A549 (cell line): ENCODE measurements around the gene MTCL1. TPM values are rescaled to one million over a fixed set of nuclear protein-coding genes. Genes with fewer than 3 reads are reported as not detected.
A peak's percentile ranks its signal among the peaks of the same experiment; 100 is the strongest.

Experiments
- ATAC-seq, 2 experiments: fragments of 200-7000 bp in 1 of 2; fragments of >200 bp in 1 of 2; cut with Nextera tagmentation in 1 of 2; cut with Tn5 transposase in 1 of 2; 3 replicates each; pipeline versions ENCODE4 v1.8.0 to v1.9.1; 2018 to 2020; ENCODE audit warnings: mild to moderate bottlenecking in 1 of 2, moderate library complexity in 1 of 2
- CTCF ChIA-PET: fragments of 300-600 bp; sonication (Branson Sonifier 250); formaldehyde crosslinking; extraction: SDS; loops from one replicate; lab custom pipeline; 2021; ENCODE audit warnings: antibody characterized with exemption, inconsistent platforms; lab: Yijun Ruan, JAX
- POLR2A ChIA-PET: fragments of 350-600 bp; formaldehyde crosslinking; extraction: SDS; loops from one replicate; lab custom pipeline; 2021; ENCODE audit warnings: antibody characterized with exemption, inconsistent platforms; lab: Yijun Ruan, JAX
- DNase-seq, 2 experiments: peaks; one replicate each; pipeline versions ENCODE4 v3.0.0 to v3.0.0-alpha.2; 2011 to 2016; ENCODE audit warnings: low read depth in 1 of 2, low spot score in 1 of 2
- FAIRE-seq: peaks from 2 replicates; lab custom pipeline; 2011; peaks lifted over from hg19 to GRCh38; lab: Jason Lieb, UNC
- H3K27ac ChIP-seq, 2 experiments: fragments of >200 bp; sonication (Bioruptor Twin); formaldehyde crosslinking; 3 replicates each; pipeline ENCODE4 v1.5.1; 2016 to 2017
- H3K4me1 ChIP-seq: fragments of >200 bp; sonication (Bioruptor Twin); formaldehyde crosslinking; 3 replicates; pipeline ENCODE4 v1.6.1; 2016
- H3K4me2 ChIP-seq: fragments of >200 bp; sonication (Bioruptor Twin); formaldehyde crosslinking; 3 replicates; pipeline ENCODE4 v1.6.1; 2016
- H3K4me3 ChIP-seq: fragments of >200 bp; sonication (Bioruptor Twin); formaldehyde crosslinking; 3 replicates; pipeline ENCODE4 v1.5.1; 2016
- H3K9me3 ChIP-seq: fragments of >200 bp; sonication (Bioruptor Twin); formaldehyde crosslinking; 3 replicates; pipeline ENCODE4 v1.6.1; 2016
- BHLHE40 ChIP-seq: IDR thresholded peaks from 2 replicates; pipeline ENCODE4 v1.6.1; 2012; ENCODE audit warnings: low read depth, low read length, inconsistent platforms
- CEBPB ChIP-seq, 2 experiments: fragments of >200 bp in 1 of 2; sonication (Bioruptor Twin) in 1 of 2; formaldehyde crosslinking in 1 of 2; IDR thresholded peaks; 2 replicates each; pipeline ENCODE4 v1.6.1; 2012 to 2016
- CHD2 ChIP-seq: fragments of 150-350 bp; IDR thresholded peaks from 2 replicates; pipeline ENCODE4 v1.6.1; 2014; ENCODE audit warnings: low read length; ENCODE audit not compliant: partially characterized antibody
- CHD4 ChIP-seq: fragments of 200-600 bp; sonication (generic); IDR thresholded peaks from 2 replicates; pipeline ENCODE4 v1.6.1; 2016; ENCODE audit warnings: antibody characterized with exemption, mild to moderate bottlenecking, borderline replicate concordance
- GATA3 ChIP-seq: IDR thresholded peaks from 2 replicates; pipeline ENCODE4 v1.6.1; 2012; ENCODE audit warnings: borderline replicate concordance
- HOXA7 ChIP-seq: fragments of 250-450 bp; sonication (Bioruptor Pico); IDR thresholded peaks from 2 replicates; pipeline ENCODE4 v1.5.0; 2020; ENCODE audit warnings: mild to moderate bottlenecking, moderate library complexity
- HOXB13 ChIP-seq: fragments of 250-450 bp; sonication (Bioruptor Pico); IDR thresholded peaks from 2 replicates; pipeline ENCODE4 v1.5.0; 2020; ENCODE audit warnings: low read depth, mild to moderate bottlenecking, moderate library complexity
- HOXB5 ChIP-seq: fragments of 250-450 bp; sonication (Bioruptor Pico); IDR thresholded peaks from 2 replicates; pipeline ENCODE4 v1.5.0; 2020; ENCODE audit warnings: mild to moderate bottlenecking, moderate library complexity
- JUN ChIP-seq, 2 experiments: fragments of >200 bp; sonication (Bioruptor Twin); formaldehyde crosslinking; IDR thresholded peaks; 2 replicates in 1 of 2; 3 replicates in 1 of 2; pipeline ENCODE4 v1.6.1; 2016 to 2017
- JUNB ChIP-seq: fragments of >200 bp; sonication (Bioruptor Twin); formaldehyde crosslinking; IDR thresholded peaks from 2 replicates; pipeline ENCODE4 v1.6.1; 2016
- KDM5A ChIP-seq: fragments of 200-600 bp; sonication (generic); IDR thresholded peaks from 2 replicates; pipeline ENCODE4 v1.6.1; 2016; ENCODE audit warnings: antibody characterized with exemption, mild to moderate bottlenecking
- MAZ ChIP-seq: fragments of 150-350 bp; IDR thresholded peaks from 2 replicates; pipeline ENCODE4 v1.6.1; 2014; ENCODE audit warnings: antibody characterized with exemption, low read depth, low read length, borderline replicate concordance
- NFE2L2 ChIP-seq: fragments of 150-350 bp; conservative IDR thresholded peaks from 2 replicates; pipeline ENCODE4 v1.6.1; 2014; ENCODE audit warnings: low read length
- RAD21 ChIP-seq, 2 experiments: fragments of >200 bp in 1 of 2; sonication (Bioruptor Twin) in 1 of 2; formaldehyde crosslinking in 1 of 2; IDR thresholded peaks in 1 of 2; conservative IDR thresholded peaks in 1 of 2; 2 replicates in 1 of 2; 3 replicates in 1 of 2; pipeline ENCODE4 v1.6.1; 2012 to 2018; ENCODE audit warnings: inconsistent platforms in 1 of 2
- RNF2 ChIP-seq: fragments of 200-600 bp; sonication (generic); IDR thresholded peaks from 2 replicates; pipeline ENCODE4 v1.6.1; 2016; ENCODE audit warnings: low read depth, mild to moderate bottlenecking, antibody characterized with exemption, moderate library complexity, borderline replicate concordance
- SREBF2 ChIP-seq: fragments of 450-650 bp; IDR thresholded peaks from 2 replicates; pipeline ENCODE4 v1.6.1; 2014; ENCODE audit warnings: mild to moderate bottlenecking, moderate library complexity
- TP53 ChIP-seq: fragments of 250-450 bp; sonication (Bioruptor Pico); IDR thresholded peaks from 2 replicates; pipeline ENCODE4 v1.5.0; 2021; ENCODE audit warnings: mild to moderate bottlenecking, moderate library complexity
- ZC3H11A ChIP-seq: fragments of 450-650 bp; IDR thresholded peaks from 2 replicates; pipeline ENCODE4 v1.6.1; 2014; ENCODE audit warnings: antibody characterized with exemption, mild to moderate bottlenecking
- WGBS: methylation state at CpG from one replicate; pipeline ENCODE4 v1.1.6; 2017; ENCODE audit errors: missing lambda C conversion rate; 5-methylcytosine and 5-hydroxymethylcytosine counted together
- polyA plus RNA-seq, 4 experiments: library from polyadenylated mRNA; depleted of rRNA in 3 of 4; stranded (reverse); fragments of >200 nt; fragmentation: RNase III in 1 of 4; extraction: RNeasy Plus Mini Kit Qiagen cat#74134 plus additional on column Dnase treatment in 1 of 4; gene quantifications; 2 replicates in 3 of 4; 3 replicates in 1 of 4; pipeline ENCODE4 v1.2.3, GENCODE V29; 2011 to 2017
- TF ChIP-seq, protein P1 (sequence below): IDR thresholded peaks from 2 replicates; pipeline ENCODE4 v1.6.1; 2012
- TF ChIP-seq, protein P2 (sequence below): fragments of >200 bp; sonication (Bioruptor Twin); formaldehyde crosslinking; IDR thresholded peaks from 3 replicates; pipeline ENCODE4 v1.6.1; 2016
- TF ChIP-seq, protein P3 (sequence below): fragments of 450-650 bp; IDR thresholded peaks from 2 replicates; pipeline ENCODE4 v1.6.1; 2014; ENCODE audit warnings: antibody characterized with exemption
- TF ChIP-seq, protein P4 (sequence below): fragments of 150-350 bp; IDR thresholded peaks from 2 replicates; pipeline ENCODE4 v1.6.1; 2014; ENCODE audit warnings: low read depth, mild to moderate bottlenecking, low read length

MTCL1 gene
- polyA plus RNA-seq, 2 of the 4 experiments (the other 2 are of a cell fraction): 44.4 to 49.6 TPM

DNA sequence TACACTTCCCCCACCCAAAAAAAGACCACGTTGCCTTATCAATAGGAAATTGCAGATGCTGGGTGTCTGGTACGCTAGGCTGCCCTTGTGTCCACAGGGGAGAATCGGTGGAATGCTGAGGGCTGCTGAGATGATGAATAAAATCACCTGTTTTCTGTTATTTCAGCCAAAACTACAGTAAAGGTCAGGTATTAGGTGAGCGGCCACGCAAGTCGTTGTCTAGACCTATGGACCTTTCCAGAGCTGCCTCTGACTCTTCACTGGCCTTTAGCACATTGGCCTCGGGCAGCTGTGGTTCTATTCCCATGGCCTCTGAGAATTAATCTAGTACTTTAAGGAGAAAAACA, 89.6 kb downstream of the MTCL1 start:
- no peaks in the 10 kb centered on the region for H3K9me3 ChIP-seq
- CTCF ChIA-PET: interaction anchor here (1.0 to 1.3 kb wide), 2 partner anchors 188 to 194 kb away, joined by 3 read pairs; no protein-coding TSS in a partner anchor
- H3K27ac ChIP-seq: peak overlapping the region; percentile 96 to 99
- no peak for TF ChIP-seq SREBF2
- TF ChIP-seq TP53 (CRISPR knock-in tag): no peak
- TF ChIP-seq KDM5A: no peak
- TF ChIP-seq CHD4: no peak
- TF ChIP-seq ZC3H11A: no peak
- TF ChIP-seq GATA3: no peak
- 0 out of 5 replicates have a peak, but pooled peaks of 1 of the 2 experiments have one; percentile 34 for TF ChIP-seq JUN (IDR thresholded peaks at IDR 0.05)
- TF ChIP-seq, protein P1, sequence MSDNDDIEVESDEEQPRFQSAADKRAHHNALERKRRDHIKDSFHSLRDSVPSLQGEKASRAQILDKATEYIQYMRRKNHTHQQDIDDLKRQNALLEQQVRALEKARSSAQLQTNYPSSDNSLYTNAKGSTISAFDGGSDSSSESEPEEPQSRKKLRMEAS: 0 out of 2 replicates have a peak, but pooled peaks have one; percentile 11
- TF ChIP-seq BHLHE40: no peak
- no peak; the same call in none of the 2 replicates for TF ChIP-seq JUNB
- no peak for TF ChIP-seq NFE2L2
- TF ChIP-seq, protein P2, sequence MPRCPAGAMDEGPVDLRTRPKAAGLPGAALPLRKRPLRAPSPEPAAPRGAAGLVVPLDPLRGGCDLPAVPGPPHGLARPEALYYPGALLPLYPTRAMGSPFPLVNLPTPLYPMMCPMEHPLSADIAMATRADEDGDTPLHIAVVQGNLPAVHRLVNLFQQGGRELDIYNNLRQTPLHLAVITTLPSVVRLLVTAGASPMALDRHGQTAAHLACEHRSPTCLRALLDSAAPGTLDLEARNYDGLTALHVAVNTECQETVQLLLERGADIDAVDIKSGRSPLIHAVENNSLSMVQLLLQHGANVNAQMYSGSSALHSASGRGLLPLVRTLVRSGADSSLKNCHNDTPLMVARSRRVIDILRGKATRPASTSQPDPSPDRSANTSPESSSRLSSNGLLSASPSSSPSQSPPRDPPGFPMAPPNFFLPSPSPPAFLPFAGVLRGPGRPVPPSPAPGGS: no peak
- TF ChIP-seq HOXB13 (CRISPR knock-in tag): no peak
- TF ChIP-seq, protein P3, sequence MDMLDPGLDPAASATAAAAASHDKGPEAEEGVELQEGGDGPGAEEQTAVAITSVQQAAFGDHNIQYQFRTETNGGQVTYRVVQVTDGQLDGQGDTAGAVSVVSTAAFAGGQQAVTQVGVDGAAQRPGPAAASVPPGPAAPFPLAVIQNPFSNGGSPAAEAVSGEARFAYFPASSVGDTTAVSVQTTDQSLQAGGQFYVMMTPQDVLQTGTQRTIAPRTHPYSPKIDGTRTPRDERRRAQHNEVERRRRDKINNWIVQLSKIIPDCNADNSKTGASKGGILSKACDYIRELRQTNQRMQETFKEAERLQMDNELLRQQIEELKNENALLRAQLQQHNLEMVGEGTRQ: no peak
- TF ChIP-seq, protein P4, sequence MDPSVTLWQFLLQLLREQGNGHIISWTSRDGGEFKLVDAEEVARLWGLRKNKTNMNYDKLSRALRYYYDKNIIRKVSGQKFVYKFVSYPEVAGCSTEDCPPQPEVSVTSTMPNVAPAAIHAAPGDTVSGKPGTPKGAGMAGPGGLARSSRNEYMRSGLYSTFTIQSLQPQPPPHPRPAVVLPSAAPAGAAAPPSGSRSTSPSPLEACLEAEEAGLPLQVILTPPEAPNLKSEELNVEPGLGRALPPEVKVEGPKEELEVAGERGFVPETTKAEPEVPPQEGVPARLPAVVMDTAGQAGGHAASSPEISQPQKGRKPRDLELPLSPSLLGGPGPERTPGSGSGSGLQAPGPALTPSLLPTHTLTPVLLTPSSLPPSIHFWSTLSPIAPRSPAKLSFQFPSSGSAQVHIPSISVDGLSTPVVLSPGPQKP: no peak
- TF ChIP-seq HOXB5 (CRISPR knock-in tag): no peak
- TF ChIP-seq HOXA7 (CRISPR knock-in tag): no peak
- no peak for TF ChIP-seq CEBPB (IDR thresholded peaks at IDR 0.05)
- POLR2A ChIA-PET: no interaction called here
- FAIRE-seq (no peak), ATAC-seq (peak; percentile 26 to 27; a peak in 4 of 6 replicates), DNase-seq (no peak)
- H3K4me2 ChIP-seq: peak overlapping the region; percentile 65
- peaks cover 92% of the 10 kb centered on the region for H3K4me1 ChIP-seq
- no peak overlapping the region for H3K4me3 ChIP-seq
- 20% methylated on average over 7 of the region's 7 CpGs for WGBS

DNA sequence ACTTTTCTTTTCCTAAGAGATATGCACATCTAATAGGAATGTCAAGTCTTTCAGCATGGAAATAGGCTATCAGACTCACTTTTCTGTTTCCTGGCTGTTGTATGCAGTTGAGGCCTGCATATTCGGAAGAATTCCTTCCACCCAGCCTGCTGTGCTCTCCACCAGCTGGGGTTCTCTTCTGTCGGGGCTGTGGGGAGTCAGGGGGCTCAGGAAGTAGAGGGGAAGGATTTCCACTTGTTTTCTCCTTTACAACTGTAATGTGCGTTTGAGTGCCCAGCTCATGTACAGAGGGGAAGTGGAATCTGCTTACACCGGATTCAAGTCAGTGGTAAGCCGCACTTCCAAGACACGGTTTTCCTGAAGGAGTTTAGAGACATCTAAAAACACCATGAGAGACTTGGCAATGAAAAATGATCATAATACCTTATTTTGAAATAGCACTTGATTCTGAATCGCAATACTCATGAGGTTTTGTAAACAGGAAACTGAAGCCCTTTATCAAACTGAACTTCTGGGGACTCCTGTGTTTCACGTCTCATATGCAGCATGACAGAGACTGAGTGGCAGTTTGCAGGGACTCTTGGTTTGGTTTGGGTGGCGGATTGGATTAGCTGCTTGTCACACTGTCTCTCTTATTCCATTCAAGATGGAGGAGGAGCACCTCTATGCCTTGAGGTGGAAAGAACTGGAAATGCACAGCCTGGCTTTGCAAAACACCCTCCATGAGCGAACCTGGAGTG, 90.4 kb downstream of the MTCL1 start:
- H3K27ac ChIP-seq: peak overlapping the region; percentile 96 to 99
- peaks cover 98% of the 10 kb centered on the region for H3K4me1 ChIP-seq
- peak overlapping the region; percentile 65 for H3K4me2 ChIP-seq
- ChIA-PET POLR2A (no interaction called here), CTCF (interaction anchor here (1.0 to 2.0 kb wide), 3 partner anchors 187 to 193 kb away, joined by 3 to 10 read pairs (median 3); no protein-coding TSS in a partner anchor)
- no peak for DNase-seq
- no peaks in the 10 kb centered on the region for H3K9me3 ChIP-seq
- TF ChIP-seq RAD21 (conservative IDR thresholded peaks at IDR 0.05 in 1 of 2, IDR thresholded peaks at IDR 0.05 in 1 of 2) (no peak), HOXA7 (CRISPR knock-in tag) (no peak), HOXB13 (CRISPR knock-in tag) (no peak), JUN (IDR thresholded peaks at IDR 0.05) (no peak), RNF2 (no peak), MAZ (no peak), CHD2 (no peak)
- no peak for ATAC-seq
- no peak overlapping the region for H3K4me3 ChIP-seq
- FAIRE-seq: no peak
- WGBS: 89% methylated on average over 10 of the region's 10 CpGs
